Cardiac fibroblast (primary cell): Measurements from ENCODE around the gene ZNF813.
"Not testable (repeated sequence)": the region's sequence is repeated elsewhere in the genome, so short reads cannot be mapped to it uniquely, and the experiment has no call there.

Experiments
- DNase-seq, 2 donors: peaks; one replicate each; pipeline versions ENCODE4 v3.0.0 to v3.0.0-alpha.2; 2010; ENCODE audit warnings: low read depth in 2 of 2
- H3K4me3 ChIP-seq, 2 donors: replicated peaks in 1 of 2; 1 replicate in 1 of 2; 2 replicates in 1 of 2; pipeline ENCODE4 v1.5.1; 2011; ENCODE audit warnings: low read depth in 2 of 2, low read length in 2 of 2, mild to moderate bottlenecking in 2 of 2, moderate library complexity in 1 of 2
- TF ChIP-seq, protein P1 (sequence below): IDR thresholded peaks from one replicate; pipeline ENCODE4 v1.5.1; 2011; ENCODE audit warnings: low read depth, mild to moderate bottlenecking, low read length, inconsistent platforms

ZNF813 gene

DNA sequence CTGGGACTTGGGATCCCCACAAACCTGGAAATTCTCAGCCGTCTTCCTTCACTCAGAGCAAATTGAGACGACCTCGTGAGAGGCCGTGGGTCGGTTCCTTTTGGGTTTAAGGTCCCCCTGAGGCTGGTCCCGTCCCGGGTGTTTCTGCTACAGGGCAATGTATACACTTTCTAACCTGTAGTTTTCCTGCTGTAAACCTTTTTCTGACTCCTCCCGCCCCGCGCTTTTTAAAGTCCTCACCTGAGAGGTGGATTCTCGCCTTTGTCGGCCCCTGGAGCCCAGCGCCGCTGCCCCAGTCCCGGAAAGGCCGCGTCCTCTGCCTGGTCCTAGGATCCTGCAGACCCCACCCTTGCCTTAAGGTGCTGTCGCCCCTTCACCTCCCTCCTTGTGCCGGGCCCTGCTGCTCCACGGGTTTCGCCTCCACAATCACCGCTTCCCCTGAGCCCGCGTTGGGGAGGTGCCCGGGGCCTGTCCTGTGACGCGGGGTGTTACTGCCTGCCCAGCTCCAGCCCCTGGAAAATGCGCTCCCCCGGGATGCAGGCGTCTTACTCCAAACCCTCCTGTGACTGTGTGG is 35.4 kb upstream of the ZNF813 start:
- TF ChIP-seq, protein P1, sequence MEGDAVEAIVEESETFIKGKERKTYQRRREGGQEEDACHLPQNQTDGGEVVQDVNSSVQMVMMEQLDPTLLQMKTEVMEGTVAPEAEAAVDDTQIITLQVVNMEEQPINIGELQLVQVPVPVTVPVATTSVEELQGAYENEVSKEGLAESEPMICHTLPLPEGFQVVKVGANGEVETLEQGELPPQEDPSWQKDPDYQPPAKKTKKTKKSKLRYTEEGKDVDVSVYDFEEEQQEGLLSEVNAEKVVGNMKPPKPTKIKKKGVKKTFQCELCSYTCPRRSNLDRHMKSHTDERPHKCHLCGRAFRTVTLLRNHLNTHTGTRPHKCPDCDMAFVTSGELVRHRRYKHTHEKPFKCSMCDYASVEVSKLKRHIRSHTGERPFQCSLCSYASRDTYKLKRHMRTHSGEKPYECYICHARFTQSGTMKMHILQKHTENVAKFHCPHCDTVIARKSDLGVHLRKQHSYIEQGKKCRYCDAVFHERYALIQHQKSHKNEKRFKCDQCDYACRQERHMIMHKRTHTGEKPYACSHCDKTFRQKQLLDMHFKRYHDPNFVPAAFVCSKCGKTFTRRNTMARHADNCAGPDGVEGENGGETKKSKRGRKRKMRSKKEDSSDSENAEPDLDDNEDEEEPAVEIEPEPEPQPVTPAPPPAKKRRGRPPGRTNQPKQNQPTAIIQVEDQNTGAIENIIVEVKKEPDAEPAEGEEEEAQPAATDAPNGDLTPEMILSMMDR = no peak
- peak; percentile 3 to 20 for DNase-seq
- peak overlapping the region; percentile 80 to 88 for H3K4me3 ChIP-seq

DNA sequence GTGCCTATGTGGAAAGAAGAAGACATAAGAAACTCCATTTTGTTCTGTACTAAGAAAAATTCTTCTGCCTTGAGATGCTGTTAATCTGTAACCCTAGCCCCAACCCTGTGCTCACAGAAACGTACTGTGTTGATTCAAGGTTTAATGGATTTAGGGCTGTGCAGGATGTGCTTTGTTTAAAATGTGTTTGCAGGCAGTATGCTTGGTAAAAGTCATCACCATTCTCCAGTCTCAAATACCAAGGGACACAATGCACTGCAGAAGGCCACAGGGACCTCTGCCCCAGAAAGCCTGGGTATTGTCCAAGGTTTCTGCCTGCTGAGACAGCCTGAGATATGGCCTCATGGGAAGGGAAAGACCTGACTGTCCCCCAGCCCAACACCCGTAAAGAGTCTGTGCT is 23.7 kb upstream of the ZNF813 start:
- not testable (repeated sequence) for H3K4me3 ChIP-seq, DNase-seq

DNA sequence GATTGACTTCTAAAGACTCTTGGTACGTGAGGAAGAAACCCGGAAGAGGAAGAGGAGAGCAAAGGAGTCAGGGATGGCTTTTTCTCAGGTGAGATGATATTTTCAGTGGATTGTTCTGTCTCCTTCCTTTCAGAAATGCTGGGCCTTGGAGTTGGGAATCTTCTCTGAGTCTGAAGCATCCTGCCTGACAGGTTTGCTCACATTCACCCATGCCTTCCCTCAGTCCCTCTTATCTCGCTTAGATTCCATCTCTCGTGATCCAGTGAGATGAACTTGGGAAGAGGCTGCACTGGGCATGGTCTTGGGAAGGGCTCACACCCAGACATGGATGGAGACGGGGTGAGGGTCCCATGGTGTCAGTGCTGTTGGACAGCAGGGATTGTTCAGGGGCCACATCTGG is 20.3 kb upstream of the ZNF813 start:
- H3K4me3 ChIP-seq, DNase-seq: not testable (repeated sequence)

DNA sequence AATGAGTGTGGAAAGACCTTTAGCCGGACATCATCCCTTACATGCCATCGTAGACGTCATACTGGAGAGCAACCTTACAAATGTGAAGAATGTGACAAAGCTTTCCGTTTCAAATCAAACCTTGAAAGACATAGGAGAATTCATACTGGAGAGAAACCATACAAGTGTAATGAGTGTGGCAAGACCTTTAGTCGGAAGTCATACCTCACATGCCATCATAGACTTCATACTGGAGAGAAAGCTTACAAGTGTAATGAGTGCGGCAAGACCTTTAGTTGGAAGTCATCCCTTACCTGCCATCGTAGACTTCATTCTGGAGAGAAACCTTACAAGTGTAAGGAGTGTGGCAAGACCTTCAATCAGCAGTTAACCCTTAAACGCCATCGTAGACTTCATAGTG is 11.7 kb upstream of the ZNF813 start:
- DNase-seq = no peak
- no peak overlapping the region for H3K4me3 ChIP-seq
- TF ChIP-seq, protein P1 = no peak

DNA sequence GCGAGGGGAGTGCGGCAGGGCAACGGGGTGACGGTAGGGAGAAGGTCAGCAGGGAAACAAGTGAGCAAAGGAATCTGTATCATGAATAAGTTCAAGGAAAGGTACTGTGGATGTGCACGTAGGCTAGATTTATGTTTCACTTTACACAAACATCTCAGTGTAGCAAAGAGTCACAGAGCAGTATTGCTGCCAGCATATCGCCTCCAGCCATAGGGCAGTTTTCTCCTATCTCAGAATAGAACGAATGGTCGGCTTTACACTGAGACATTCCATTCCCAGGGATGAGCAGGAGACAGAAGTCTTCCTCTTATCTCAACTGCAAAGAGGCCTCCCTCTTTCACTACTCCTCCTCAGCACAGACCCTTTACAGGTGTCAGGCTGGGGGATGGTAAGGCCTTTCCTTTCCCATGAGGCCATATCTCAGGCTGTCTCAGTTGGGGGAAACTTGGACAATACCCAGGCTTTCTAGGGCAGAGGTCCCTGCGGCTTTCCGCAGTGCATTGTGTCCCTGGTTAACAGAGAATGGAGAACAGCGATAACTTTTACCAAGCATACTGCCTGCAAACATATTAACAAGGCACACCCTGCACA is 7.3 kb upstream of the ZNF813 start:
- not testable (repeated sequence) for H3K4me3 ChIP-seq

DNA sequence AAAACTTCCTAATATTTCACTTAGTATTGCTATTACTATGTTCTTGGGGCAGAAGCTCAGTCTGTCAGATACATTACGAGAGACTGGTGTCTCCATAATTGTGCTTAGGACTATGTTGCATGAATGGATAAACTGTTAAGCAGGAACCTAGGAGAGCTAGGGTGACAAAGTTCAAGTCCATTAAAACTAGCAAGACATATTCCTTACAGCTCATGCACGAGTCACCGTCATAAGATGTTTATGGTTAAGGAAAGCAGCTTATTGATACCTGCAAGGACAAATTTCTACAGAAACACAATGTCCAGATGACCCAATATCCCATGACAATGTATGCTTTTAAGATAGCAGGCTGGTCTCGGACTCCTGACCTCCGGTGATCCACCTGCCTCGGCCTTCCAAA is 5.7 kb upstream of the ZNF813 start:
- DNase-seq = no peak
- TF ChIP-seq, protein P1 = no peak
- no peak overlapping the region for H3K4me3 ChIP-seq

More for the DNA sequence above, 7.3 kb upstream of the ZNF813 start:
- not testable (repeated sequence) for DNase-seq

DNA sequence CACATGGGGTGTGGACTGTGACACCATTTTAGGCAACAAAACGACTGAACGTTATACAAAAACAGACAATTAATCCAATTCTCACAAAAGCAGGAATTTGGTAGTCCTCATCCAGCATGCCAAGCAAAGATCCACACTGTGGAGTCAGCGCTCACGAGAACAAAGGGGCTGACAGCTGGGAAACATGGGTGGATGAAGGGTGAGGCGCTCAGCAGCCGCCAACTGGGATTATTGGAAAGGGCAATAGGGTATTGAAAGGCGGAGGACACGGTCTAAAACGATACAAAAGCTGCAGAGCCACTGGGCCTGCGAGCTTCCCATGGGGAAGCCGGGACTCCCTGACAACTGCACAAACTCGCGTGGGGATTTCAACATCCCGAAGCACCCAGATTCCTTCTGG is 4.7 kb upstream of the ZNF813 start:
- no peak for DNase-seq
- H3K4me3 ChIP-seq = no peak overlapping the region
- TF ChIP-seq, protein P1 = no peak

DNA sequence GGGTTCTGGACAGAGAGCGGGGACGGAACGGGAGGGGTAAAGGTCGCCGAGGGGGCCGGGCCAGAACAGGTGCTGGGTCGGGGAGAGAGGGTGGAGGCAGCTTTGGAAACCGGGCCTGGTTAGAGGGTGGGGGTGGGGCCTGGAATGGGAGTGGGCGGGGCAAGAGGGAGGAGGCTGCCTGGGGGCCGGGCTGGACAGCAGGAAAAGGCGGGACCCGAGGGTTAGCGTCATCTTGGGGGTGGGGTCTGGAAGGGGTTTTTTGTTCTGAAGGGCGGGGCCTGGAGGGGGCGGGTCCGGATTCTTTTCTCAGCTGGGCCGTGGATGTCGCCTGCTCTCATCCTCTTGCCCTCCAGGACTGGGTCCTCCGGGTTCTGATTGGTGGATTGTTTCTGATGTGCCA is 4.3 kb upstream of the ZNF813 start:
- TF ChIP-seq, protein P1 = no peak
- DNase-seq = peak in 1 of 2 donors; percentile 12
- H3K4me3 ChIP-seq = no peak overlapping the region
